ENCODE measurements around the gene MRPL38. TPM values are rescaled to one million over a fixed set of nuclear protein-coding genes. Genes with fewer than 3 reads are reported as not detected.

The MRPL38 gene
- total and polyA plus RNA-seq, 2 donors (not counting 1 experiment from before 2014, with no cell fraction given): 126 to 127 TPM

DNA sequence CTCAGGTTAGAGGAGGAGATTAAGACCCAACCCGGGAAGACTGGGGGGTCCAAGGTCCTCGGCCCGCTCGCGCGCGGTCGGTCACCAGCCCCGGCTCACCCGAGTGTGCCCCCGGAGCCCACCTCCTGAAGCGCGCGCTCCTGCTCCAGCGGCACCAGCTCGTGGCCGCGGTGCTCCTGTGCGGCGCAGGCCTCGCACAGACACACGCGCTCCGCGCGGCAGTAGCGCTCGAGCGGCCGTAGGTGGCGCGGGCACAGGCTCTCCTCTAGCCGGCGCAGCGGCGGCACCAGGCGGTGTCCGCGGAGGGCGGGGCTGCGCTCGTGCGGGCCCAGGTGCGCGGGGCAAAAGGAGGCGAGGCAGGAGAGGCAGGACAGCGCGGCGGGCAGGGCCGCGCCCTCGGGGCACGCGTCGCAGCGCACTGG, 26.9 kb downstream of the MRPL38 start:
- Mint-ChIP-seq H3K27me3 (peaks cover 4% of the 10 kb centered on the region), H3K9me3 (ENCODE audit: insufficient read depth) (no peaks in the 10 kb centered on the region), H3K27ac (peak overlapping the region; percentile 91), H3K4me1 (peaks cover 35% of the 10 kb centered on the region), H3K4me3 (peak overlapping the region; percentile 90)
- DNase-seq: peak; percentile 87
- H3K36me3 ChIP-seq (replicated peaks in 1 of 2; ENCODE audit: control extremely low read depth in 1 of 2, control insufficient read depth in 1 of 2, extremely low read depth in 1 of 2, insufficient read depth in 2 of 2, low read length in 1 of 2): no peaks in the 10 kb centered on the region
- H3K4me1 ChIP-seq (ENCODE audit: control insufficient read depth in 2 of 2, insufficient read depth in 2 of 2, low read length in 2 of 2): peaks cover 30 to 39% of the 10 kb centered on the region in 2 donors
- no peaks in the 10 kb centered on the region for H4K20me1 ChIP-seq (ENCODE audit: control insufficient read depth, insufficient read depth, low read length, poor library complexity, severe bottlenecking)
- WGBS (ENCODE audit: insufficient coverage): 1% methylated on average over 56 of the region's 56 CpGs
- H3K9me3 ChIP-seq (ENCODE audit: control extremely low read depth in 1 of 3, control insufficient read depth in 2 of 3, insufficient read depth in 1 of 3, low read length in 2 of 3): no peaks in the 10 kb centered on the region
- POLR2A ChIA-PET: interaction anchor here (0.8 to 3.3 kb wide), 7 partner anchors 19 to 113 kb away, joined by 3 to 24 read pairs (median 4); partner anchors contain the start of genes GALK1, MRPL38, TRIM65 and WBP2
- intact Hi-C loops (cut with micrococcal nuclease): loop anchor here (2.0 to 5.0 kb wide), 2 partner anchors 27 to 35 kb away; partner anchors contain the start of genes MRPL38 and UNC13D
- peak overlapping the region in 4 of 5 experiments; percentile 46 to 69 (median 52) for H3K4me3 ChIP-seq (ENCODE audit: control extremely low read depth in 1 of 5, extremely low read depth in 1 of 5, insufficient read depth in 1 of 5, low read depth in 2 of 5, low read length in 4 of 5)
- H3K4me2 ChIP-seq (replicated peaks; ENCODE audit: low read depth, low read length, poor library complexity, severe bottlenecking): peak overlapping the region; percentile 98
- H3K9ac ChIP-seq (ENCODE audit: low read length): peak overlapping the region; percentile 76
- TF ChIP-seq, protein P1, sequence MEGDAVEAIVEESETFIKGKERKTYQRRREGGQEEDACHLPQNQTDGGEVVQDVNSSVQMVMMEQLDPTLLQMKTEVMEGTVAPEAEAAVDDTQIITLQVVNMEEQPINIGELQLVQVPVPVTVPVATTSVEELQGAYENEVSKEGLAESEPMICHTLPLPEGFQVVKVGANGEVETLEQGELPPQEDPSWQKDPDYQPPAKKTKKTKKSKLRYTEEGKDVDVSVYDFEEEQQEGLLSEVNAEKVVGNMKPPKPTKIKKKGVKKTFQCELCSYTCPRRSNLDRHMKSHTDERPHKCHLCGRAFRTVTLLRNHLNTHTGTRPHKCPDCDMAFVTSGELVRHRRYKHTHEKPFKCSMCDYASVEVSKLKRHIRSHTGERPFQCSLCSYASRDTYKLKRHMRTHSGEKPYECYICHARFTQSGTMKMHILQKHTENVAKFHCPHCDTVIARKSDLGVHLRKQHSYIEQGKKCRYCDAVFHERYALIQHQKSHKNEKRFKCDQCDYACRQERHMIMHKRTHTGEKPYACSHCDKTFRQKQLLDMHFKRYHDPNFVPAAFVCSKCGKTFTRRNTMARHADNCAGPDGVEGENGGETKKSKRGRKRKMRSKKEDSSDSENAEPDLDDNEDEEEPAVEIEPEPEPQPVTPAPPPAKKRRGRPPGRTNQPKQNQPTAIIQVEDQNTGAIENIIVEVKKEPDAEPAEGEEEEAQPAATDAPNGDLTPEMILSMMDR (IDR thresholded peaks at IDR 0.05): peak; percentile 73
- TF ChIP-seq EZH2 (IDR thresholded peaks at IDR 0.05; ENCODE audit: borderline replicate concordance, insufficient read depth, low read depth, low read length, poor library complexity, severe bottlenecking): no peak
- H2AFZ ChIP-seq (ENCODE audit: insufficient read depth, low read depth, low read length, poor library complexity, severe bottlenecking): peak overlapping the region; percentile 94
- CTCF ChIA-PET: interaction anchor here (0.6 to 5.6 kb wide), 16 partner anchors 8 to 125 kb away, joined by 3 to 52 read pairs (median 6); partner anchors contain the start of genes GALK1, TRIM65, UNC13D and UNK
- ATAC-seq (ENCODE audit: low read depth): peak; percentile 77
- peak overlapping the region; percentile 44 to 55 for H3K27ac ChIP-seq (ENCODE audit: low read length in 2 of 2)
- peaks cover 0 to 7% (median 1%) of the 10 kb centered on the region in 4 experiments for H3K27me3 ChIP-seq (replicated peaks in 1 of 4; ENCODE audit: control extremely low read depth in 1 of 4, control insufficient read depth in 3 of 4, insufficient read depth in 4 of 4, low read length in 3 of 4)
- H3K79me2 ChIP-seq (ENCODE audit: control insufficient read depth, insufficient read depth, low read length): no peaks in the 10 kb centered on the region
